Brain pericyte (primary cell): ENCODE results near the gene LPP.
A peak's percentile ranks its signal among the peaks of the same experiment; 100 is the strongest.

ENCODE experiments used
- DNase-seq: peaks from one replicate; pipeline ENCODE4 v3.0.0-alpha.2; 2012; ENCODE audit warnings: low read depth, low spot score

Gene LPP

GRCh38 chr3:188782613-188783124 is 628.7 kb downstream of the LPP start:
- no peak for DNase-seq

- no peak for DNase-seq
These were observed 632.5 kb downstream of the LPP start for GRCh38 chr3:188786424-188786823.

- peak; percentile 46 for DNase-seq
These were observed 634.7 kb downstream of the LPP start for GRCh38 chr3:188788621-188789081.

GRCh38 chr3:188789251-188789650 is 635.3 kb downstream of the LPP start:
- no peak for DNase-seq

- DNase-seq: no peak
These were observed 637.4 kb downstream of the LPP start for GRCh38 chr3:188791311-188791710.

GRCh38 chr3:188792793-188793192 is 638.8 kb downstream of the LPP start:
- DNase-seq: no peak

GRCh38 chr3:188796122-188796631 is 642.2 kb downstream of the LPP start:
- DNase-seq: peak; percentile 22

- no peak for DNase-seq
These were observed 643.1 kb downstream of the LPP start for GRCh38 chr3:188797045-188797444.

GRCh38 chr3:188798556-188799145 is 644.7 kb downstream of the LPP start:
- DNase-seq: no peak

- no peak for DNase-seq
These were observed 647.4 kb downstream of the LPP start for GRCh38 chr3:188801393-188801792.

- DNase-seq: no peak
These were observed 648.7 kb downstream of the LPP start for GRCh38 chr3:188802645-188803044.

- no peak for DNase-seq
These were observed 653.0 kb downstream of the LPP start for GRCh38 chr3:188807006-188807405.

- DNase-seq: no peak
These were observed 658.2 kb downstream of the LPP start for GRCh38 chr3:188812198-188812597.

GRCh38 chr3:188814581-188814980 is 660.6 kb downstream of the LPP start:
- DNase-seq: no peak

GRCh38 chr3:188817103-188817934 is 663.4 kb downstream of the LPP start:
- no peak for DNase-seq

- DNase-seq: no peak
These were observed 663.9 kb downstream of the LPP start for GRCh38 chr3:188817935-188818269.

GRCh38 chr3:188818282-188818681 is 664.3 kb downstream of the LPP start:
- no peak for DNase-seq

- no peak for DNase-seq
These were observed 666.0 kb downstream of the LPP start for GRCh38 chr3:188819939-188820338.

- DNase-seq: no peak
These were observed 668.0 kb downstream of the LPP start for GRCh38 chr3:188822004-188822403.

- DNase-seq: no peak
These were observed 668.5 kb downstream of the LPP start for GRCh38 chr3:188822411-188822810.

GRCh38 chr3:188824566-188824965 is 670.6 kb downstream of the LPP start:
- no peak for DNase-seq

- DNase-seq: no peak
These were observed 671.9 kb downstream of the LPP start for GRCh38 chr3:188825901-188826300.

- DNase-seq: no peak
These were observed 672.6 kb downstream of the LPP start for GRCh38 chr3:188826574-188826973.
